Measurements from ENCODE around the gene ELOVL5.

- TF ChIP-seq CTCF (IDR thresholded peaks at IDR 0.05) (no peak), POLR2AphosphoS5 (IDR thresholded peaks at IDR 0.05) (no peak)
These were observed 63.8 kb downstream of the ELOVL5 start for GRCh38 chr6:53284901-53285300.

All from esophagus muscularis mucosa (tissue), 3 donors.